Activated T-cell treated with anti-CD3 and anti-CD28 coated beads, Interleukin-2, amount 50 U/mL, for 24 hours (primary cell): ENCODE measurements around the gene DUSP9.
A peak's percentile ranks its signal among the peaks of the same experiment; 100 is the strongest.

Source experiments
- DNase-seq: peaks from one replicate; pipeline ENCODE4 v3.0.0-alpha.2; 2020
- H3K27ac Mint-ChIP-seq: 2 replicates; pipeline ENCODE4 v1.8.0; 2020; ENCODE audit warnings: mild to moderate bottlenecking, mixed read lengths
- H3K27me3 Mint-ChIP-seq: 2 replicates; pipeline ENCODE4 v1.8.0; 2020; ENCODE audit warnings: mixed read lengths
- H3K36me3 Mint-ChIP-seq: 2 replicates; pipeline ENCODE4 v1.8.0; 2020; ENCODE audit warnings: low read depth, mixed read lengths
- H3K4me1 Mint-ChIP-seq: 2 replicates; pipeline ENCODE4 v1.8.0; 2020; ENCODE audit warnings: low read depth, mixed read lengths
- H3K4me3 Mint-ChIP-seq: 2 replicates; pipeline ENCODE4 v1.8.0; 2020; ENCODE audit warnings: mild to moderate bottlenecking, moderate library complexity, mixed read lengths
- H3K9me3 Mint-ChIP-seq: 2 replicates; pipeline ENCODE4 v1.8.0; 2020; ENCODE audit warnings: mixed read lengths

DUSP9 gene

DNA sequence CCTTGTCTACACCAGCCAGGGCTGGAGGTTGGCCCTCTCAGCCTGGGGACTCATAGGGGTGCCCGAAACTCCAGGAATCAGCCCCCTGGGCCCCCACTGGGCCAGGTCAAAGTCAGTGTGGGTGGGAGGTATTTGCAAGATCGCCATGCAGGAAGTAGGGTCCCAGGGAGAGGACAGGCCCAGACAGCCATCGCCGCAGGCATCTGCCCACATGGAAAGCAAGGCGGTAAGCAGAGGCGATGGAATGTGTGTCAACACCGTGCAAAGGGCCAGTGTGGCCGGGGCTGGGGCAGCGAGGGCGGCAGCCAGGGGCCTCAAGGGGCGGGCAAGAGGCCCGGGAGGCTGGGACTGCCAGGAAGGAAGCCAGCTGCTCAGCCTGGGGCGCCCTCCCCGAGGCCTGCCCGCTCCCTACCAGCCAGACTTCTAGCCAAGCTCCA is 19.3 kb upstream of the DUSP9 start:
- Mint-ChIP-seq H3K9me3 (peaks cover 12% of the 10 kb centered on the region), H3K27me3 (peaks cover 40% of the 10 kb centered on the region), H3K36me3 (no peaks in the 10 kb centered on the region), H3K4me1 (no peaks in the 10 kb centered on the region), H3K27ac (no peak overlapping the region), H3K4me3 (no peak overlapping the region)
- DNase-seq = no peak

DNA sequence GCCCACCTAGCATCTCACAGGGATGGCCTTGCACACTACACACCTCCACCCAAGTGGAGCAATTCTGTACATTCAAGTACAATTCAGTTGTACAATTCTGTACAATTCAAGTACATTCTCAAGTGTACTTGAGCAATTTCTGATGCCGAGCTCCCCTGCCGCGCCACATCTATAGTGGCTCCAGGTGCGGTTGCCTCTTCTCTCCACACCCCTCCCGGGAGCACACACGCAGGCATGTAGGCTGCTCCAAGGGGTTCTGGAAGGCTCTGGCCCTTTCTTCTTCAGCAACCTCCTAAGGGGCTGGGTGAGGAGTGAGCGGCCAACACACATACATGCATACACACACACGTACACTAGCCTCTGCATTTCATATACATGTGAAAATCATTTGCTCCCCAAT is 18.9 kb upstream of the DUSP9 start:
- Mint-ChIP-seq H3K4me3 (no peak overlapping the region), H3K4me1 (no peaks in the 10 kb centered on the region), H3K27me3 (peaks cover 36% of the 10 kb centered on the region), H3K9me3 (peaks cover 12% of the 10 kb centered on the region), H3K27ac (no peak overlapping the region), H3K36me3 (no peaks in the 10 kb centered on the region)
- DNase-seq = no peak

DNA sequence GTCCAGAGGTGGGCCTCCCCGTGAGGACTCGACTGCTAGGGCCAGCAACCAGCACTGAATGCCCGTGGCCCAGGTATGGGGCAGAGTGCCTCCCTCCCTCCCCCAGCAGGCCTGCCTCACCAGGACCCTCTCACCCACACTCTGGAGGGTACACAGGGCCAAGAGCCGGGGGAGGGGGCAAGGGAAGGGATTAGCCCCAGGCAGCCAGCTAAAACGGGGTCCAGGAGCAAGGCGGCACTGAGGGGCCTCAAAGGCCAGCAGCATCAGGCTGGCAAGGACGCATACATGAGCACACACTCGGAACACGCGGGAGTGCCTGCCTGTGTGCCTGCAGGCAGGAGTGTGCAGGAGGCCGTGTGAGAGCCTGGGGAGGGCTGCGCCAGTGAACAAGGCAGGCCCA is 18.3 kb upstream of the DUSP9 start:
- Mint-ChIP-seq H3K36me3 (no peaks in the 10 kb centered on the region), H3K27ac (no peak overlapping the region), H3K9me3 (peaks cover 12% of the 10 kb centered on the region), H3K4me1 (no peaks in the 10 kb centered on the region), H3K27me3 (peaks cover 31% of the 10 kb centered on the region), H3K4me3 (no peak overlapping the region)
- DNase-seq = no peak

DNA sequence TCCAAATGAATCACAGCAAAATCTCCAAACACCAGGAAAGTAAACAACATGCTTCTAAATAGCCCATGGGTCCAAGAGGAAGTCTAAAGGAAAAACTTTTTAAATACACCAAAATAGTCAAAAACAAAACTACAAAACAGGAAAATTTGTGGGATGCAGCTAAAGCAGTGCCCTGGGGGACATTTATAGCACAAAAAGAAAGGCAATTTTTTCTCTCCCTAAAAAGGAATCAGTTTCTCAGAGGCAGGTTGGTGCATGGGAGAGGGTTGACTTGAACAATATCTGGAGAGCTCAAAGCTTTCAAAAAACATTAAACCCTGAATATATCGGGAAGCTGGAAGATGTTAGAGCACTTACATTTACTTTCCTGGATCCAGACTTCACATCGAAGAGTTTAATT is 15.7 kb upstream of the DUSP9 start:
- peaks cover 12% of the 10 kb centered on the region for H3K9me3 Mint-ChIP-seq
- H3K27ac Mint-ChIP-seq = no peak overlapping the region
- H3K4me3 Mint-ChIP-seq = no peak overlapping the region
- H3K4me1 Mint-ChIP-seq = no peaks in the 10 kb centered on the region
- no peak for DNase-seq
- H3K36me3 Mint-ChIP-seq = no peaks in the 10 kb centered on the region
- H3K27me3 Mint-ChIP-seq = peaks cover 32% of the 10 kb centered on the region

DNA sequence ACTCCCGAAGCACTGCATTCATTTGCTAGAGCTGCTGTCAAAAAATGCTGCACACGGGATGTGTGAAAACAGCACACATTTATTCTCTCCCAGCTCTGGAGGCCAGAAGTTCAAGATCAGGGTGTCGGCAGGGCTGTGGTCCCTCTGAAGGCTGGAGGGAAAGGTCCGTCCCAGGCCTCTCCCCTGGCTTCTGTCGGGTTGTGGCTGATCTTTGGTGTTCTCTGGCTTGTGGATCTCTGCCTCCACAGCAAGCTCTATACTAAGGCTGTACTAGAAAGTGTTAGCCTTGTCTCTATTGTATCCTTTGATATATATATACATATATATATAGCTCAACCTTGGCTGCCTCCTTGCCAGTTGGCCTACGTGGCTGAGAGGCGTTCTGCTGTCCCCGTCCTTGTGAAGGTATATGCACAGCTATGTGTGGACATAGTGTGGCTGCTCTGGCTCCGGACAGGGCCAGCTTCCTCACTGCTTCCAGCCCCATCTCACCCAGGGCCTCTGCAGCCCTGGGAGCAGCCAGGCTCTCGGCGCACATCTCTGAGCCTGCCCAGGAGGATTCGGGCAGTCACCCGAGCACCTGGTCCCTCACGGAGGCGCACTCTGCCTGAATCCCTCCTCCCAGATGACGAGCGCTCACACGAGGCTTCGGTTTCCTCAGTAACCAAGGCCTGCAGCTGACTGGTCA is 15.0 kb upstream of the DUSP9 start:
- H3K9me3 Mint-ChIP-seq = peaks cover 12% of the 10 kb centered on the region
- no peak overlapping the region for H3K27ac Mint-ChIP-seq
- no peaks in the 10 kb centered on the region for H3K36me3 Mint-ChIP-seq
- no peak overlapping the region for H3K4me3 Mint-ChIP-seq
- no peaks in the 10 kb centered on the region for H3K4me1 Mint-ChIP-seq
- no peak for DNase-seq
- H3K27me3 Mint-ChIP-seq = peaks cover 32% of the 10 kb centered on the region

DNA sequence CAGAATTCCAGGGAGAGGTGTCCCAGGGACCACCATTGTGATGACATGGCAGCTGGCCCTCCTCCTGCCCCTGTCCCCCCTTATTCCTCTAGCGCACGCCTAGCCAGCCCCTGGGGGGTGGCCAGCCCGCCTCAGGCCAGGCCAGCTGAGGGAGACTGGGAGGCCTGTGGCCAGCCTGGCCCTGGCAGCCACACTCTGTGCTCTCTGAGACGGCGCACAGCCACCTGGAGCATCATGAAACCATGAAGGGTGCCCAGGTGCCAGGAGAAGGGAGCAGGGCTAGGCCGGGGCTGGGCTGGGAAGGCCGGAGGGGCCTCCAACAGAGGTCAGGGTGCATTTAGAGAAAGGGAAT is 14.4 kb upstream of the DUSP9 start:
- H3K4me3 Mint-ChIP-seq = no peak overlapping the region
- H3K4me1 Mint-ChIP-seq = no peaks in the 10 kb centered on the region
- no peak for DNase-seq
- H3K36me3 Mint-ChIP-seq = no peaks in the 10 kb centered on the region
- peaks cover 12% of the 10 kb centered on the region for H3K9me3 Mint-ChIP-seq
- no peak overlapping the region for H3K27ac Mint-ChIP-seq
- peaks cover 29% of the 10 kb centered on the region for H3K27me3 Mint-ChIP-seq

DNA sequence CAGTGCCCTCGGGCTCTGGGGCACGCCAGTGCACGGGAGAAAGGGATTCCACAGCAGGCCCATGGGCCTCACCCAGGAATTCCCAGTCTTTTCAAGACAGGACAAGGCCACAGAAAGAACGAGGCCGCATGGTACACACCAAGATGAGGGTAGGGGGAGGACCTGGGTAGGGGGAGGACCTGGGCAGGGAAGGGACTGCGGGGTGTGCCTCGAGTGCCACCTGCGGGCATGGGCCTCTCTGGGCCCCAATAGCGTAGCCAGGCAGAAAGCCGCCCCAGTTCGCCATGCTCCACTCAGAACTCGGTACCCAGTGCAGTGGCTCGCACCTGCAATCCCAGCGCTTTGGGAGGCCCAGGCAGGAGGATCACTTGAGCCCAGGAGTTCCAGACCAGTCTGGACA is 14.0 kb upstream of the DUSP9 start:
- no peak overlapping the region for H3K4me3 Mint-ChIP-seq
- H3K9me3 Mint-ChIP-seq = peaks cover 12% of the 10 kb centered on the region
- no peaks in the 10 kb centered on the region for H3K4me1 Mint-ChIP-seq
- H3K27ac Mint-ChIP-seq = no peak overlapping the region
- peaks cover 33% of the 10 kb centered on the region for H3K27me3 Mint-ChIP-seq
- H3K36me3 Mint-ChIP-seq = no peaks in the 10 kb centered on the region
- no peak for DNase-seq

DNA sequence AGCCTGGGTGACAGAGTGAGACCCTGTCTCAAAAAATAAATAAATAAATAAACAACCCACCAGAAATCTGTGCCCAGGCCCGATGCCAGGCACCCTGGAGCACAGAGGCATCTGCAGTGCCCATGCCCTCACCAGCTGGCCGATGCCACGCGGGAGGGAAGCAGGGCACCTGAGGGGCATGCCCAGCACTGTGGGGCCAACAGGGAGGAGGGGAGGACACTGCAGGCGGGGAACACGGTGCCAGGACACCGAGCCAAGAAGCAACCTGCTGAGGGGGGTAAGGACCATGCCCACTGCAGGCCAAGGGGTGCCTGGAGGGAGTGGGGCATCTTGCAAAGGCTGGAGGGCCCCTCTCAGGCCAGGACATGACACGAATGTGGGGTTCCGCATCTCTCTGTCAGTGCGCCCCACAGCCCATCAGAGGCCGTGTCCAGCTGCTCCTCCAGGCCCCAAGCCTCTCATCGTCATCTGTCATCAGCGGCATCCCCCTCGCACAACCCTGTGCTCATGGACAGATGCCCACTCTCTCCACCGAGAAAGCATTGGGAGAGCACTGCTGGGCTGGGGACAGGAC is 13.3 kb upstream of the DUSP9 start:
- Mint-ChIP-seq H3K36me3 (no peaks in the 10 kb centered on the region), H3K4me1 (no peaks in the 10 kb centered on the region), H3K27me3 (peaks cover 39% of the 10 kb centered on the region), H3K27ac (no peak overlapping the region), H3K9me3 (peaks cover 12% of the 10 kb centered on the region), H3K4me3 (no peak overlapping the region)
- no peak for DNase-seq

DNA sequence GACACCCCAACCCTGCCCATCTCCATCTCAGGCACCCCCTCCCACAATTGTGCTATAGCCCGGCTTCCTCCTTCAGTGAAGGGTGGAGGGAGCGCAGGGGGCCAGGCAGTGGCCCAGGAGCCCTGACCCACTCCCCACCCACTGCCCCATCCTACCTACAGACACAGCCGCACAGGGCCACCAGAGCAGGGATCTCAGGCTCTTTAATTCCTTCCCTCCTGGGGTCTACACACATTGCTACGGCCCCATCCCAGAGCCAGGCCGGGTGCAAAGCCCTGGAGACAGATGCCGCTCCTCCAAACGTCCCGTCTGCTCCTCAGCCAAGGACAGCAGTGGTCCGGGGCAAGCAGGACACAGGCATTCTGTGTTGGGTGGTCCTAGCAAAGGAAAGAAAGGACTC is 12.8 kb upstream of the DUSP9 start:
- no peaks in the 10 kb centered on the region for H3K4me1 Mint-ChIP-seq
- no peak for DNase-seq
- H3K36me3 Mint-ChIP-seq = no peaks in the 10 kb centered on the region
- H3K27ac Mint-ChIP-seq = no peak overlapping the region
- peaks cover 44% of the 10 kb centered on the region for H3K27me3 Mint-ChIP-seq
- peaks cover 12% of the 10 kb centered on the region for H3K9me3 Mint-ChIP-seq
- no peak overlapping the region for H3K4me3 Mint-ChIP-seq

DNA sequence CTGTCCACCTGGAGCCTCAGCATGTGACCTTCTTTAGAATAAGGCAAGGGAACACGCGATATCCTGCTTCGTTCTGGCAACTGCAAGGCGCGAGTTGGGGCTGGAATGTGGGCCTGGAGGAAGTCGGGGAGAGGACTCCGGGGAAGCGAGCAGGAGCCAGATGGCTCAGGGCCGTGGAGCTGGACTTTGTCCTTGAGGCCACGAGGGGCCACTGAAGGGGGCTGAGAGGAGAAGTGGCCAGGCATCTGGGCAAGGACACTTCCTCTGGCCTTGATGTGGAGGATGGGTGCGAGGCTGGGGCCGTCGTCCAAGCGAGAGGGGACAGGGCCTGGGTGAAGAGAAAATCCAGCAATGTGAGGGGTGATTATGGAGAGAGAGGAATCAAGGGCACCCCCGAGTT is 12.2 kb upstream of the DUSP9 start:
- Mint-ChIP-seq H3K4me1 (no peaks in the 10 kb centered on the region), H3K27me3 (peaks cover 46% of the 10 kb centered on the region), H3K27ac (no peak overlapping the region), H3K9me3 (peaks cover 12% of the 10 kb centered on the region), H3K36me3 (no peaks in the 10 kb centered on the region), H3K4me3 (no peak overlapping the region)
- DNase-seq = no peak

DNA sequence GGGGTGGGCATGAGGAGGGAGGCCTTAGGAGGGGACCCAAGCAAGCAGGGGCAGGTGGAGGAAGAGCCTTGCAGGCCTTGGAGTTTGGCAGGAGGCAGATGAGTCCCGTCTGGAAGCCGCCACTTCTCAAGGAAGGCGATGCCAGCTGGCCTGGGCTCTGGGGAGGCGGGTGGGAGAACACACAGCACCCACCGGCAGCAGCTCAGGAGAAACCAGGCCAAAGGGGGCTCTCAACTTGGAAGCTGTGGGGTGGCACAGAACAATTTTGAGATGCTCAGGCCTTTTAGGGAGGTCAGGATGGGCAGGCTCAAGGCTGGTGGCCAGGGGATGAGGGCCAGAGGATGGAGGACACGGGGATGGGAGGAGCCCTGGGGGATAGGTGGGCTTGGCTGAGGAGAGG is 11.6 kb upstream of the DUSP9 start:
- H3K9me3 Mint-ChIP-seq = peaks cover 12% of the 10 kb centered on the region
- no peak overlapping the region for H3K4me3 Mint-ChIP-seq
- no peaks in the 10 kb centered on the region for H3K4me1 Mint-ChIP-seq
- DNase-seq = no peak
- H3K27ac Mint-ChIP-seq = no peak overlapping the region
- no peaks in the 10 kb centered on the region for H3K36me3 Mint-ChIP-seq
- H3K27me3 Mint-ChIP-seq = peaks cover 43% of the 10 kb centered on the region

DNA sequence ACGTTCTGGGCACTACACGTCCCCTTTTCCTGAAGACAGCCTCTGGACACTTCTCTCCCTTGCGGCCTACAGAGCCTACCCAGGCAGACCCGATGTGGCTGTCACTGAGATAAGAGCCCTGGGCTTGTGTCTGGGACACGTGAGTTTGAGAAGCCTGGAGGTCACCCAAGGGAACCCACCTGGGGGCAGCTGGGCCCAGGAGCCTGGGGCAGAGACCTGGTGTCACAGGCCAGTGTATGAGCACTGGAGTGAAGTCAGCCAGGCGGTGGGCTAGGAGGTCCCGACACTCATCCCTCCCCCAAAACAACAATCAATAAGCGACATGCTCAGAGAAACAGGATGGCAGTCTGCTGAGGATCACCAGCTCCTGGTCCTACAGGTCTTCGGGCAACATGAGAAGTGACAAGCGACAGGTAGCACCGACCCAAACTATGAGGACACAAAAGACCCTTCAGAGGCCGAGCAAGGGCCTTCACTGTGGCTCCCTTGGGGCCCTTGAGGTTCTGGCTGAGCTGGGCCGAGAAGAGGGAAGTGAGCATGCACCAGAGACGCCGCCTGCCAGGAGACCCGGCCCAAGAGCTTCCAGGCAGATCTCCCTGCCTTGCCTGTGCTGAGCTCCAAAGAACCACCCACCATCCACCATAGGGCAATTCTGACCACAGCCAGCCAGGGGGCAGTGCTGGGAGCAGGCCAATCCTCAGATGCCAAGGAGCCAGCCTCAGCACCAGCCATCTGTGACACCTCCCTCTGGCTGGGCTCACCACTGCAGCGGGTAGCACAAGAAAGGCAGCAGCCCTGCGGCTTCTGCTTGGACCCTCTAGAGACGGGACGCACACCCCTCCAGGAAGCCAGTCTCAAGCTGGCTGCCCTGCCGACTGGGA is 11.0 kb upstream of the DUSP9 start:
- Mint-ChIP-seq H3K27ac (no peak overlapping the region), H3K9me3 (peaks cover 9% of the 10 kb centered on the region), H3K27me3 (peaks cover 45% of the 10 kb centered on the region), H3K4me1 (no peaks in the 10 kb centered on the region), H3K36me3 (no peaks in the 10 kb centered on the region), H3K4me3 (no peak overlapping the region)
- peak; percentile 36 for DNase-seq

DNA sequence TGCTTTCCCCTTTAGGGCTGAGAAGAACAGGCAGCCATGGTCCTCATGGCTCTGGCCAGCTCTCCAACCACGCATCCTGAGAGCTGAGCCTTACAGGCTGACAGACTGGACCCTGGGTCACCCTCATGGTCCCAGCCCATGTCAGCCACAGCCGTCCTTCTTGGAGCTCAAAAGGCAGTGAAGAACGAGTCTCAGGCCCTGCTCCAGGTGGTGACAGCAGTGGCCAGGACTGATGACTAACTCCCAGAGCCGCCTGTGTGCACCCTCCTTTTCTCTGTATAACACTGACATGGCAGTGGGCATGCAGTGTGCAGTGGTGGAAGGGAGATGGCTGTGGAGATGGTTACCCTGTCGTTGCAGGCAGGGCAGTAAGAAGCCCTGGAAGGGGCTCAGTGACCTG is 10.3 kb upstream of the DUSP9 start:
- Mint-ChIP-seq H3K27ac (no peak overlapping the region), H3K9me3 (peaks cover 2% of the 10 kb centered on the region), H3K4me1 (peaks cover 3% of the 10 kb centered on the region), H3K36me3 (no peaks in the 10 kb centered on the region), H3K27me3 (peaks cover 46% of the 10 kb centered on the region), H3K4me3 (no peak overlapping the region)
- DNase-seq = no peak

DNA sequence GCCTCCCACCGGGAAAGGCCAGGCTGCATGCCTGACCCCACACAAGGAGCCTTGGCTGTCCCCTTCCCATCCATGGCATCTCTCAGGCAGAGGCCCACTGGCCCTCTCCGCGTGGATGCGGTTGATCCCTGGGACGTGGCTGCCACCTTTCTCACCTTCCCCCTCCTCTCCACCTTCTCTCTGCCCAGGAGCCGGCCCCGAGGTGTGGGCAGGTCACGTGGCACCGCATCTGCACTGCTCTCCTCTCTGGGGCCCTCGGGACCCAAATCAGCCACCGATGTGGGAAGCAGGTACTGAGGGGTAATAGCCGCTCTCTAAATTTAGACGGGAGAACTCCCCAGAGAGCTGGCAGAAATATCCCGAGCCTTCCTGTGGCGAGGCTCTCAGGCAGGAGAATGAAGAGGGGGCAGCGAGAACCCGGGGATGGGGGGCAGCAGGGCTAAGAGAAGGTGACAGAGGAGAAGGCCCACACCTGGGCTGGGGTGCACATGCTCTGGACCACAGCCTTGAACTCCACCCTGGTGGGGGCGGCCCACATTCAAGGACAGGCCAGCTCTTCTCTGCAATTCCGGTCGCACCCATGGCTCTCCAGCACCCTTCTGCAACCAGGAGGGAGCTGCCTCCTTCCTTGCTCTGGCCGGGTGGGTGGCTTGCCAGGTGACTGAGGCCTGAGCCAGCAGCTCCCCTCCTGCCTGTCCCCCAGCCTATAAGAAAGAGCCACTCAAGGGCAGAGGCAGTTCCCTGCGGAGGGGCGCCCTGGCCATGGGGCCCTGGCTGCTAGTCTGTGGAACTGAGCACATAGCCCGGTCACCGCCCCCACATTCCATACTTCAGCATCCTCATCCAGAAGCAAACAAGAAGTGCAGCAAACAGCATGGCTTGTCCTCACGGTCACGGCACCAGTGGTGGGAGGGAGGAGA is 9.6 kb upstream of the DUSP9 start:
- H3K4me1 Mint-ChIP-seq = peaks cover 4% of the 10 kb centered on the region
- H3K4me3 Mint-ChIP-seq = no peak overlapping the region
- no peak overlapping the region for H3K27ac Mint-ChIP-seq
- no peaks in the 10 kb centered on the region for H3K9me3 Mint-ChIP-seq
- H3K36me3 Mint-ChIP-seq = no peaks in the 10 kb centered on the region
- peaks cover 47% of the 10 kb centered on the region for H3K27me3 Mint-ChIP-seq
- DNase-seq = no peak
